Omental fat pad (tissue), 4 donors: Measurements from ENCODE around the gene B4GALT5. TPM values are rescaled to one million over a fixed set of nuclear protein-coding genes. Genes with fewer than 3 reads are reported as not detected.
A peak's percentile ranks its signal among the peaks of the same experiment; 100 is the strongest.

ENCODE experiments used
- ATAC-seq: fragments of 150-250 bp; one replicate; pipeline ENCODE4 v1.9.1; 2016; ENCODE audit warnings: mild to moderate bottlenecking, moderate library complexity; ENCODE audit not compliant: low FRiP score
- DNase-seq: peaks from one replicate; pipeline ENCODE4 v3.0.0-alpha.2; 2019; ENCODE audit warnings: low spot score
- CTCF ChIP-seq, 3 donors: fragments of 450-650 bp; IDR thresholded peaks; one replicate each; pipeline ENCODE4 v1.5.1; 2016 to 2017; ENCODE audit warnings: antibody characterized with exemption in 3 of 3, mild to moderate bottlenecking in 3 of 3, moderate library complexity in 2 of 3
- total RNA-seq, 4 donors: library from RNA; depleted of rRNA; stranded (reverse); fragments of >200 nt; gene quantifications; one replicate each; pipeline ENCODE4 v1.1.0, GENCODE V29; 2016

B4GALT5 gene
- total RNA-seq, 4 donors from 2014 or later, result 27.0 to 93.1 (median 31.3) TPM

GRCh38 chr20:49748525-49748838, 34.8 kb upstream of the B4GALT5 start:
- no peak for DNase-seq
- no peak for ATAC-seq
- no peak for TF ChIP-seq CTCF (IDR thresholded peaks at IDR 0.05)

GRCh38 chr20:49747707-49748524, 34.2 kb upstream of the B4GALT5 start:
- DNase-seq (peak; percentile 53), ATAC-seq (peak; percentile 85)
- no peak for TF ChIP-seq CTCF (IDR thresholded peaks at IDR 0.05)

GRCh38 chr20:49742948-49743347, 29.3 kb upstream of the B4GALT5 start:
- no peak for ATAC-seq
- no peak for DNase-seq
- TF ChIP-seq CTCF (IDR thresholded peaks at IDR 0.05), result no peak

GRCh38 chr20:49741977-49742376, 28.3 kb upstream of the B4GALT5 start:
- ATAC-seq, result no peak
- no peak for TF ChIP-seq CTCF (IDR thresholded peaks at IDR 0.05)
- DNase-seq, result no peak

GRCh38 chr20:49740807-49741206, 27.1 kb upstream of the B4GALT5 start:
- no peak for TF ChIP-seq CTCF (IDR thresholded peaks at IDR 0.05)
- ATAC-seq, result no peak
- DNase-seq, result no peak

GRCh38 chr20:49739042-49739441, 25.4 kb upstream of the B4GALT5 start:
- no peak for ATAC-seq
- no peak for TF ChIP-seq CTCF (IDR thresholded peaks at IDR 0.05)

GRCh38 chr20:49737260-49737659, 23.6 kb upstream of the B4GALT5 start:
- no peak for TF ChIP-seq CTCF (IDR thresholded peaks at IDR 0.05)
- ATAC-seq (no peak), DNase-seq (no peak)

More at GRCh38 chr20:49739042-49739441, 25.4 kb upstream of the B4GALT5 start:
- no peak for DNase-seq
